Pulmonary artery endothelial cell (primary cell): ENCODE measurements around the gene IQCE. TPM values are rescaled to one million over a fixed set of nuclear protein-coding genes. Genes with fewer than 3 reads are reported as not detected.
"Not testable (repeated sequence)": the region's sequence is repeated elsewhere in the genome, so short reads cannot be mapped to it uniquely, and the experiment has no call there.

ENCODE experiments used
- DNase-seq: peaks from one replicate; pipeline ENCODE4 v3.0.0-alpha.2; 2011; ENCODE audit warnings: low read depth, low spot score
- total RNA-seq: library from RNA; depleted of rRNA; stranded (reverse); fragments of >200 nt; gene quantifications from 2 replicates; pipeline ENCODE4 v1.2.3, GENCODE V29; 2014

IQCE gene
- total RNA-seq, 1 donor from 2014 or later = 7.1 TPM

DNA sequence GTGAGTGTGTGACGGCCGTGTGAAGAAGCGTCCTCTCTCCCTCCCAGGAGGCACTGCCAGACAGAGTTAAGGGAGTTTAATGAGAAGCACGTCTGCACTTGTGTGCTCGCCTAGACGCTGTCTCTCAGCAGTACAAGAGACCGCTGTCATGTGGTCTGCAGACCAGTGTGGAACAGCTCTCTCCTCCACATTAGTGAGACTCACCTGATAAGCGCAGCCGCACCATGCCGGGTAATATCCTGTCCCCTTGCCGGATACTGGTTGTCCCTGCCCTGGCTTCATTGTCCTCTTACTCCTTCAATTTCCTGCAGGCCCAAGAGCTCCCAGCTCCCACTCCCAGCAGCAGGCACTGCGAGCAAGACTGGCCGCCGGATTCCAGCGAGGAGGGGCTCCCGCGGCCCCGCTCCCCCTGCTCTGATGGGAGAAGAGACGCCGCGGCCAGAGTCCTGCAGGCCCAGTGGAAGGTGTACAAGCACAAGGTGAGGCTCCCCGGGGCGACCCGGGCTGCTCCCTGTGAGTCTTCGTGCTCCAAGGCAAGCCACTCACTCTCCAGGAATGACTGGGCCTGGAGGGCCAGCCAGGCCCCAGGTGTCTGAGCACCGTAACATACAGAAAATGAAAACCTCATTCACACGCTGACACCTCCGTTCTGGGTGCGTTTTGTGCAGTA is 39.5 kb downstream of the IQCE start:
- no peak for DNase-seq

DNA sequence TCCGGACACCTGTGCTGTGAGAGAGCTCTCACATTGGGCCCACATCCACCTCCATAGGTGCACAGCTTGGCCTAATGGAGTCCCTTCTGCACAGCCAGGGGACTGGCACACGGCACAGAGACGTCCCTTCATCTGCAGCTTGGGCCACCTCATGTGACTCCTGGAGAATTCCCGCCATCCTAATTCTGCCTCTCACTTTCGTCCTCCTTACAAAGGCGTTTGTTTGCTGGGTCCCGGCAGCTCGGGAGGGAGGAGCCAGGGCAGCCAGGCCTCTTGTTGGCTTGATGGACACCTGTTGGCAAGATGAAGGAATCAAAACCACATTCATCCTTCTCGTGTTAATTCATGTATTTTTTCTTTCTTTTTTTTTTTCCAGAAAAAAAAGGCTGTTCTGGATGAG is 42.3 kb downstream of the IQCE start:
- DNase-seq = no peak

DNA sequence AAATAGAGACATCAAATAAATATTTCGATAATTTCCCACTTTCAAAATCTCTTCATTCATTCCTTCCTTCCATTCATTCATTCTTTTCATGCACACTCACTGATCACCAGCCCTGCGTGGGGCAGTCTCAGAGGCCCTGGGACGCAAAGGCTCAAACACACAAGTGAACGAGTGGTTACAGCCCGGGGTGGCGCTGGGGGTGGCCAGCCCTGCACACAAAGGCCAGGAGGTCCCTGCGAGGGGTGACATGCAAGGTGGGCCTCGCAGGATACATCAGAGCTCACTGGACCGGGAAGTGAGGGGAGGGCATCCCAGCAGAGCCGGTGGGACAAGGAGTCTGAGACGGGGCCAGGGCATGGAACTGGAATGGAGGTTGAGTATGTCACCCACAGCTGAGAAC is 43.1 kb downstream of the IQCE start:
- no peak for DNase-seq

DNA sequence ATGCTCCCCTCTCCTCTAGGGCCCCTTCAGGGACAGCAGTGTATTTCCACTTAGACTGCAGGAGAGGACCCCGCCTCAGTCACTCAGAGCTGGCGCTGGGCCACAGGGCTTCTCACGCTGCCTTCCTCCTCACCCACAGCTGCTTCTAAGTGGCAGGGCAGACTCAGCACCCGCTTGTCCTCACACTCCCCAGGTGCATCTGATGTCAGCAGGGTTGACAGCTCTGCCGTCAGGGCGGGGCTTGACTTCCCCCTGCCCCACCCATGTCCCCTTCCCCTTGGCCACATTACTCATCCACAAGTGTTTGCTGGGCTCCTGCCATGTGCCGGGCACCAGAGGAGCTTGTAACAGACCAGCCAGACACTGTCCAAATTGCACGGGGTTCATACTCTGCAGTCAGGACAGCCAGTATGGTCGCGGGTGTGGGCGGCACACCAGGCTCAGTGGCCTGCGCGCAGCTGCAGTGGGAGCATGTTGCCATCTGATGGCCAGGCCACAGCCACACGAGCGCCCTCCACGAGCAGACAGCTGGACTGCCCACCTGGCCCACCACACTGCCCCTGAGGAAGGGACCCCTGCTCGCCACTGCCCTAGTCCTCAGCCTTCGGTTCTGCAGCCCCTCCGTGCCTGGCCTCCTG is 43.7 kb downstream of the IQCE start:
- DNase-seq = no peak

DNA sequence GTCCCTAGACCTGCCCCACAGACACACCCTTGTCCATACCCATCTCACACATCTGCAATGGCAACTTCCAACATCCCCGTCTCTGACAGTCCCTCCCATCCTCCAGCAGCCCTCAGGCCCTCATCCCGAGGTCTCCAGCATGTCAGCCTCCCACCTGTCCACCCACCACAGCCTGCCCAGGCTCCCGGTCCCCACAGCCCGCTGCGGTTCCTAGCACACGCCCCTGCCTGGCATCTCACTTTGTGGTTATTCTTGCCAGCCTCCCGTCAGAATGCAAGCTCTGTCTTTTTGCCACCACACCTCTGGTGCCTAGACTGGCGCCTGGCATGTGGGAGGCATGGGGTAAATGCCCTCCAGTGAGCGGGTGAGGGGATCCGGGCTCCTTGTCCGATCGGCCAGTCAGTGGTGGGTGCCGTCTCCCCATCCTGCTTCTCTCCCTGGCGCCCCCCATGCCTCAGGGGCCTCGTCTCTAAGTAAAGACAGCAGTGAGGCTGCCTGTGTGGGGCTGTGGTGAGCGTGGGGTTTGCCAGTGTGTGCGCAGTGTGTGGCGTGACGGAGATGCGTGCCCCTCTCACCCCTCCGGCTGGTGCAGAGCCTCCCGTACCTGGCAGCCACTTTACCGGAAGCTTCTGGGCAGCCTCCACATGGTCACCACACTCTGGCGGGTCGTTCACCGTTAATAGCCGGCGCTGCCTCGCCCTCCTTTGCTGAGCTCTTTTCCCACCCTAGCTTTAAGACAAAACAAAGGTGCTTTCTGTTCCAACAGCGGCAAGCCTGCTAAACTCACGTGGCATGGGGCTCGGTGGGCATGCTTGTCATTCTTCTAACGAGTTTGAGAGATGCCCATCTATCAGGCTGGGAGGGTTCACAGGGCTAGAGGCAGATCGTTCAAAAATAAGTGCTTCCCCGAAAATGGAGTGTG is 44.5 kb downstream of the IQCE start:
- no peak for DNase-seq

DNA sequence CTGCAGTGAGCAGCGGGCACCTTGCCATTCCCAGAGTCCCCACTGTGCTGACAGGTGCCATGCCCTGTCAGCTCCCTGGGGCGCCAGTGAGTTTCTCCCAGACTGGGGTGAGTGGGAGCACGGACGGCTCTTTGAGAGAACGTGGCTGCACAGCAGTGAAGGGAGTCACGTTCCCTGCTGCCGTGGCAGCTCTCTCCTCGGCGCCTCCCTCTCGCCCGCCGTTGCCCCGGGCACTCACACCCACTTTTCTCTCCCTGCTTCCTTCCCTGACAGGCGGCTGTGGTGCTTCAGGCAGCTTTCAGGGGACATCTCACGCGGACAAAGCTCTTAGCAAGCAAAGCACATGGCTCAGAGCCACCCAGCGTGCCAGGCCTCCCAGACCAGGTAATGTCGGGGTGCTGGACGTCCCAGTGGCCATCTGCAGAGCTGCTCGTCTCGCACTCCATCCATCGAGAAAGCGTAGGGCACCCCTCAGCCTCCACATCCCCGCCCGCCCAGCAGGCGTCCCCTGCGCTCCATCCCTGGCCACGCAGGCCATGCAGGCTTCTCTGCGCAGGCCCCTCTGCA is 45.9 kb downstream of the IQCE start:
- no peak for DNase-seq

DNA sequence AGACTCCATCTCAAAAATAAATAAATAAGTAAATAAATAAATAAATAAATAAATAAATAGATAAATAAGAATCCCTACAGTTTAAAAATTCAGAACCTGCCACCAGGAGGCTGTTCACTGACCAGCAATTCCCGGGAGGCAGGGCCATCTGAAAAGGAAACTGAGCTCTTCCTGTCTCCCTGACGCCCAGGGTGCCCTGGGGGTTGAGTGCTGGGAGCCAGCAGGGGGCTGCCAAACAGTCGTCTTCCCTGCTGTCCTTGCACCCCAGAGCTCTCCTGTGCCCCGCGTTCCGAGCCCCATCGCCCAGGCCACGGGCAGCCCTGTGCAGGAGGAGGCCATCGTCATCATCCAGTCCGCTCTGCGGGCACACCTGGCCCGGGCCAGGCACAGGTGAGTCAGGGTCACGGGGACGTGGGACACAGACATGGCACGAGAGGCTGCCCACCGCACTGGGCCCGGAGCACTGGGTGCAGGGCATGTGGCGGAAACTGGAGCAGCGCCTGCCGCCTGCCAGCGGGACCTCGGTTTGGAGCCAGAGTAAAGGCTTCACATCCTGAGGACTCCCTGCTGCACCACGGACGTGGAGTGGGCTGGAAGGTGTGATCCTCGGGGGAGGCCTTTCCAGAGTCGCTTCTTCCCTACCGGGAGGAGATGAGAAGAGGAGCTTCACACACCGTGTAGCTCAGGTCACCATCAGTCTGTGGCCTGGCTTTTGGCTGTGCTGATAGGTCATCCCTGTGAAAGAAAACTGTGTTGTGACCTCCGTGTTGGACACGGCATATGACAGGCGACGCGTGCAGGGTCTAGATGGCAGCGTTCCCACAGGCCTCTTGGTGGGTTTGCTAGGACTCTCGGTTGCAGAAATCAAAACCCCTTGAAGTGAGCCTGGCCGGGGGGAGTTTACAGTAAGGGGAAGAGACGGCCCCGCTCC is 47.1 kb downstream of the IQCE start:
- no peak for DNase-seq

DNA sequence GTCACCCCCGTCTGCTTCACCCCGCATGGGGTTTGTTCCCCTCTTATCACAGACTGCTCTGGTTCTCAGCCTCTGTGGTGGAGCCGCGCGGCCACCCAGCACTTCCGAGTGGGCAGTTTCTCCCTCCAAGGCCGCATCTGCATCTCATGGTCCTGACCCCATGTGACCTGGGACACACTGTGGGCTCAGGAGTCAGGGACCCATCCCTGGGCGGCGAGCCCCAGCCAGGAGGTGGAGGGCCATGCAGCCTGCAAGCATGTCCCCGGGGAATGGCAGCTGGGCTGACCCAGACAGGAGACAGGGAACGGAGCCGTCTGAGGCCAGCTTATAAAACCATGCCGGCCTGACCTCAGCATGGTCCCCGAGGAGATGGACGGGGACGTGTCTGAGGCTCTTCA is 47.8 kb downstream of the IQCE start:
- DNase-seq = no peak

DNA sequence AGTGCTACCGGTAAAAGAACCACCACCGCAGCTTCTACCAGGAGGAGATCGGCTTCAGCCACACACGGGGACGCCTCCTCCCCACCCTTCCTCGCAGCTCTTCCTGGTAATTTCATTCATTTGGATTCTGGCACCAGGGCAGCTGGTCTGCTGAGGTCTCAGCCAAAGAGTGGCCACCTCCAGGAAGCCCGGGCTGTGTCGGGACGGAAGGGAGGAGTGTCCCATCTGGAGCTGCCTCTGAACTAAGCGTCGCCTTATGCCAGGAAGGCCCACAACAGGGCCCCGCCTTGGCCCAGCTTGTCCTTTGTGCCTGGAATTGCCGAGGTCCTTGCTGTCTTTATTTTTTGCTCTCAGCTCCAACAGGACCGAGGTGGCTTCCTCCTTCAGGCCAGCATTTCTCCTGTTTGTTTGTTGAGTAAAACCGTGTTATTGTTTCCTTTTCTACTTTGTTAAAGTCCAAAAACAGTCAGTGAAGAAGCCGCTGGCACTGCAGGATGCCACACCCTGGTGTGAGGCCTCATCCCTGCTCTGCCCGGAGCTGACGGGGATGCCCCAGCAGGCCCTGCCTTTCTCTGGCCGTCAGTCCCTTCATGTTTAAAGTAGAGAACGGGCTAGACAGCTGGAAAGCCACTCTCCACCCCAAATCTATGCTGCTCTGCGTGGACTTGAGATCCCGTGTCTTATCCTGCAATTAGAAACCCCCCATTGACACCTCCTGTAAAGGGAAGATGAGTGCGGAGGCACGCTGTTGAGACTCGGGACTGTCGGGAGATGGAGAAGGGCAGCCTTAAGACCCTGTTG is 48.5 kb downstream of the IQCE start:
- DNase-seq = no peak

DNA sequence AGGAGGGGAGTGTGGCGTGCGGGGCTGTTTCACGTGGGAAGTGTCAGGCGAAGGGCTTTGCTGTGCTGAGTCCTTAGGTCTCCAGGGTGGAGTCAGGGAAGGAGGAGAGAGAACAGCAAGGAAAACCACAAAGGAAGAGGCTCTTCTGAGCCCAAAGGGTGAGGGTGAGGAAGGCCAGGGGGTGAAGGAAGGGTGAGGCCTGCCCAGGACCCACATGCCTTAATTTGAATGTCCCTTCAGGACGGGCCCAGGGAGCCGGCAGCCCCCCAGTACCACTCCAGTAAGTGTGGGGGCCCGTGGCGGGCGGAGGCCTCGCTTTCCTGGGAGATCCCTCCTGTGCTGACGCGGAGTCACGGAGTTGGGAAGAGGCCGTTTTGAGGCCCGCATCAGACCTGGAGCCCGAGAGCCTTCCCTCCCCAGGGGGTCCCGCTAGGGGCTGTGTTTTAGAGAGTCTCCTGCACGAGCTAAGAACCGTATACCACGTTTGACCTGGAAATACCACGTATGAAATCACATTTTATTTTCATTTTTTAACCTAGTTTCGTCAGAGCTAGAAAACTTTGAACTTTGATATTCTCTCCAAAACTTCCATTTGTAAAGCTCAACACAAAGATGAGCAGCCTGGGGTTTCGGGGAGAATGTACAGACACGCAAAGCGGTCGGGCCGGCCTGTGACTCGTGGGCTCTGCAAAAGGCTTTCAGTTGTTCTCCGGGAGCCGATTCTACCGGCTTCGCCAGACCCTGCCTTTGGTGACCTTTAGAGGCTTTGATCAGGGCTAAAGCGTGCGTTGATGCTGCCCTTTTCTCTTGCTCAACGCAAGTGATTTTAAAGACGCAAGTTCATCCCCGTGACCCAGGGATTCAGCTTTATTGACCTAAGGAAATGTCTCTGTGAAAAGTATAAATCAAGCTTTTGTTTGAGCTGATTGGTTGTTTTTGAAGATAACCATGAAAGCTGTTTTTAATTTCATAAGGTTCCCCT is 49.4 kb downstream of the IQCE start:
- no peak for DNase-seq

DNA sequence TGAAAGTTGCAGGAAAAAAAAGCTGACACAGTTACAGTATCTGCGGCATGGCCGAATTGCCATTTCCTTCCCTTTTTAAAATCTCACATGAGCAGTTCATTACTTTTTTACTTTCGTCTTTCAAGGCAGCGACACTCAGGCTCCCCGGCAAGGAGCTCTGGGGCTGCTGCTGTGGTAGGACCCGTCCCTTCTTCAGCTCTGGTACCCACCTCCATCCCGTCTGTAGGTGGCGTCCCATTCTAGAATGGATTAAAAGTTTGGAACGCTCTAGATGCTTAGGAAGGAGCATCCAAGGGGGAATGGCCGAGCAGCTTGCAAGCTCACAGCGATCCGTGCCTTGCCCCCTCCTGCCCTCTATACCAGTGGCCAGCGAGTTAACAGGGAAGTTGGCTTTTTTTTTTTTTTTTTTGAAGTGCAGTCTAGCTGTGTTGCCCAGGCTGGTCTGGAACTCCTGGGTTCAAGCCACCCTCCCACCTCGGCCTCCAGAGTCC is 50.2 kb downstream of the IQCE start:
- peak; percentile 33 for DNase-seq

DNA sequence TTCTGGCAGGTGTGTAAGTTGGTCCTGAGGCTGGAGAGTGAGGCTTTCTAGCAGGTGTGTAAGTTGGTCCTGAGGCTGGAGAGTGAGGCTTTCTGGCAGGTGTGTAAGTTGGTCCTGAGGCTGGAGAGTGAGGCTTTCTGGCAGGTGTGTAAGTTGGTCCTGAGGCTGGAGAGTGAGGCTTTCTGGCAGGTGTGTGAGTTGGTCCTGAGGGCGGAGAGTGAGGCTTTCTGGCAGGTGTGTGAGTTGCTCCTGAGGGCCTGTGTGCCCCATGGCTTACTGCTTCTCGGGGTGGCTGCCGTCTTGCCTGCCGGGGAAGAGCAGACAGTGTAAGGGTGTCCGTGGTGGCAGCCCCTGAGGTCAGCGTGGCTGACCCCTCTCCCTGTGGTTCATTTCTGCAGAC is 50.9 kb downstream of the IQCE start:
- DNase-seq = not testable (repeated sequence)

DNA sequence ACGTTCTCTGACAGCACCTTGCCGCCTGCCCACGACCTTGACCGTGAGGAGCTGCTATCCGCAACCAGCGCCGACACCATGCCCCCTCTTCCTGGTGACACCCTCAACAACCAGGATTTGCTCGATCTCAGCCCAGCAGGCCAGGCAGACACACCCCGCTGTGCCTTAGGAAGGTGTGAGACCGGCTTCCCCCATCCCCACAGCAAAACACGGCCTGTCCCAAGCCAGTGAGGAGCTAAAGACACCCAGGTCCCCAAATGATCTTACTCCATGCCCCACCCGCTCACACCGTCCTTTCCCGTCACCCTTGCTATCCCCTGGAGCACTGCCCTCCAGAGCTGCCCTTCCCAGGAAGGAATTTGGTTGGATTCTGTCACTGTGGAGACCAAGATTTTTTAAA is 51.7 kb downstream of the IQCE start:
- DNase-seq = no peak

DNA sequence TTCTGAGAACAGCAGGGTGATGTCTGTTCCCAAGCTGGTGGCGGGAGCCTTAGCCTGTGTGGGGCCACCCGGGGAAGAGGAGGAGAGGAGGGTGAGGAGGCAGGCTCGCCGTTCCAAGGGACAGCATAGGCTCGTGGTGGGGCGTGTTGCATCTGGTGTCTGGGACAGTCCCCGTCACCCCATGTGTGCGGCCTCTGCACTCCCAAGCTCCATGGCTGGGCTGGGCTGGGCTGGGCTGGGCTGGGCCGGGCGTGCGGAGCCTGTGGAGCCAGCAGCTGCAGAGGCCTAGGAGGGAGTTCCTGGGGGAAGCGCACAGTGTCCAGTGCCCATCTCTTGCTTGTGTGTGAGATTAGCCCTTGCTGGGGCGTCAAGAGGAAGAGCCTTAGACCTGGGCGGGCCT is 52.1 kb downstream of the IQCE start:
- DNase-seq = no peak

DNA sequence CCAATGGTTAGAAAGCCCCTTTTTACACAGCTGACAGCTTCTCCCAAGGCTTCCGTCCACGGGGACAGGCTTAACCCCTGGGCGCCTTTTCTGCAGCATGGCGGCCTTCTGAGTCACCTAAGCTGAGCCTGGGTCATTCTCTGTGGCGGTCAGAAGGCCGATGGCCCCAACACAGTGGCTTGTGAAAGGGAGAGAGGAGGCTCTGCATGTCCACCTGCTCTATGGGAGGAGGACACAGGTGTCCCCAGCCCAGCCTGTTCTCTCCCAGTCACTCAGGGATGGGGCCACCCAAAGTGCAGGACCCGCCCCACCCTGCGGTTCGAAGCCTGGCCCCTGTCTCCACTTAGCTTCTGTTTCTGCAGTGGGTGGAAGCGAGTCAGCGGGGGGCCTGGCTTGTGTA is 52.6 kb downstream of the IQCE start:
- no peak for DNase-seq

DNA sequence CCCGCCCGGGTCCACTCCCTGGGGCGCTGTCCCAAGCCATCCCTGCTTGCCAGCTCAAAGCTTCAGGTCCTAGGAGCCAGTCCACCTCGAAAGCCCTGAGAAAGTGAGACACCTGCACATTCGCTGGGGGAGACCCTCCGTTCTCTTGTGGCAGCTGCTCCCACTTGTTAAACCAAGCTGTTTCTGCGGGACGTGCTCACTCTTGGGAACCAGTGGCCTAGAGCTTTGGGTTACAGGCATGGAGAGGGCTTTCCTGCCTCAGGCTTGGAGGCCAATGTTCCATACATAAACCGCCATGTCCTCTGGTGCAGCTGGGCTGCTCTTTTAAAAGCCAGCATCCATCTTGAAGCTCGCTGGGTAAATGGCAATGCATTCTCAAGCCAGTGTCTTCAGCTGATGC is 53.1 kb downstream of the IQCE start:
- no peak for DNase-seq

DNA sequence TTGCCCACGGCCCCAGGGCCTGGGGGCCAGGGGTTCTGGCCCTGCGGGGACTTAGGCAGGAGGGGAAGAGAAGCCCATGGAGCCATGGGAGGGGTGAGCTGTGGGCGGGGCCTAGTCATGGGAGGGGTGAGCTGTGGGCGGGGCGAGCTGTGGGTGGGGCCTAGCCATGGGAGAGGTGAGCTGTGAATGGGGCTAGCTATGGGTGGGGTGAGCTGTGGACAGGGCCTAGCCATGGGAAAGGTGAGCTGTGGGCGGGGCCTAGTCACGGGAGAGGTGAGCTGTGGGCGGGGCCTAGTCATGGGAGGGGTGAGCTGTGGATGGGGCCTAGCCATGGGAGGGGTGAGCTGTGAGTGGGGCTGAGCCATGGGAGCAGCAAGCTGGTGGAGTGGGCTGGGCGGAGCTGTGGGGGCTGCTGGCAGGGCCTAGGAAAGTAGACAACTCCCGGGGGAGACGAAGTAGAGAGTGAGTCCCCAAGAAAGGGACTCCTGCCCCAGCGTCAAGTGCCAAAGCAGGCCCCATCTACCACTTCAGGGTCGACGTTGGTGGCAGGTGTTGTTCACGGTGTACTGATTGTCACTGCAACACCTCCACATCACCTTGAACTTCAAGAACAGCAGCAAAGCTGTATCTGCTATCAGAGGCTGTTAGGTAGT is 53.8 kb downstream of the IQCE start:
- DNase-seq = no peak
